ENCODE data around the gene FRMD4A.
A peak's percentile ranks its signal among the peaks of the same experiment; 100 is the strongest.

The FRMD4A gene

GRCh38 chr10:13654846-13655245 lies 675.9 kb downstream of the FRMD4A start:
- DNase-seq, result no peak

GRCh38 chr10:13654118-13654830 lies 676.5 kb downstream of the FRMD4A start:
- DNase-seq, result no peak

- DNase-seq, result no peak
These were observed 677.9 kb downstream of the FRMD4A start for GRCh38 chr10:13652860-13653259.

GRCh38 chr10:13651969-13652720 lies 678.6 kb downstream of the FRMD4A start:
- DNase-seq, result no peak

GRCh38 chr10:13650961-13651360 lies 679.8 kb downstream of the FRMD4A start:
- DNase-seq, result no peak

- DNase-seq, result no peak
These were observed 680.7 kb downstream of the FRMD4A start for GRCh38 chr10:13649844-13650520.

GRCh38 chr10:13648425-13648824 lies 682.3 kb downstream of the FRMD4A start:
- DNase-seq, result no peak

- DNase-seq, result no peak
These were observed 685.9 kb downstream of the FRMD4A start for GRCh38 chr10:13644866-13645265.

GRCh38 chr10:13643016-13643415 lies 687.7 kb downstream of the FRMD4A start:
- DNase-seq, result no peak

- no peak for DNase-seq
These were observed 688.4 kb downstream of the FRMD4A start for GRCh38 chr10:13642293-13642692.

GRCh38 chr10:13637894-13638293 lies 692.8 kb downstream of the FRMD4A start:
- DNase-seq, result no peak

- DNase-seq, result no peak
These were observed 693.3 kb downstream of the FRMD4A start for GRCh38 chr10:13637303-13637856.

- DNase-seq, result no peak
These were observed 693.9 kb downstream of the FRMD4A start for GRCh38 chr10:13636776-13637175.

GRCh38 chr10:13634207-13634606 lies 696.5 kb downstream of the FRMD4A start:
- peak; percentile 10 to 15 for DNase-seq

GRCh38 chr10:13633689-13634088 lies 697.0 kb downstream of the FRMD4A start:
- no peak for DNase-seq

GRCh38 chr10:13632884-13633440 lies 697.8 kb downstream of the FRMD4A start:
- DNase-seq, result no peak

- DNase-seq, result no peak
These were observed 698.3 kb downstream of the FRMD4A start for GRCh38 chr10:13632440-13632839.

- DNase-seq, result no peak
These were observed 699.1 kb downstream of the FRMD4A start for GRCh38 chr10:13631594-13631993.

- DNase-seq, result no peak
These were observed 700.5 kb downstream of the FRMD4A start for GRCh38 chr10:13630231-13630630.

- DNase-seq, result no peak
These were observed 701.6 kb downstream of the FRMD4A start for GRCh38 chr10:13629116-13629515.

GRCh38 chr10:13628661-13629060 lies 702.1 kb downstream of the FRMD4A start:
- no peak for DNase-seq

- DNase-seq, result no peak
These were observed 703.0 kb downstream of the FRMD4A start for GRCh38 chr10:13627459-13628310.
